Activated CD4-positive, alpha-beta T cell treated with anti-CD3 and anti-CD28 coated beads, Interleukin-2, amount 50 U/mL, for 1 hour (primary cell): ENCODE data around the gene TUBB3.
"Not testable (repeated sequence)": the region's sequence is repeated elsewhere in the genome, so short reads cannot be mapped to it uniquely, and the experiment has no call there.

ENCODE experiments used
- DNase-seq: peaks from one replicate; pipeline ENCODE4 v3.0.0-alpha.2; 2020

TUBB3 gene

GRCh38 chr16:89918453-89919347 lies 4.4 kb upstream of the TUBB3 start, which contains the start of gene MC1R:
TSS of gene MC1R (plus strand) at chr16:89918862. CDS start at chr16:89919259, 397 bp downstream.
- DNase-seq, result no peak

GRCh38 chr16:89919535-89920406 lies 3.4 kb upstream of the TUBB3 start:
- no peak for DNase-seq

GRCh38 chr16:89920723-89921122 lies 2.4 kb upstream of the TUBB3 start:
- DNase-seq, result no peak

DNA sequence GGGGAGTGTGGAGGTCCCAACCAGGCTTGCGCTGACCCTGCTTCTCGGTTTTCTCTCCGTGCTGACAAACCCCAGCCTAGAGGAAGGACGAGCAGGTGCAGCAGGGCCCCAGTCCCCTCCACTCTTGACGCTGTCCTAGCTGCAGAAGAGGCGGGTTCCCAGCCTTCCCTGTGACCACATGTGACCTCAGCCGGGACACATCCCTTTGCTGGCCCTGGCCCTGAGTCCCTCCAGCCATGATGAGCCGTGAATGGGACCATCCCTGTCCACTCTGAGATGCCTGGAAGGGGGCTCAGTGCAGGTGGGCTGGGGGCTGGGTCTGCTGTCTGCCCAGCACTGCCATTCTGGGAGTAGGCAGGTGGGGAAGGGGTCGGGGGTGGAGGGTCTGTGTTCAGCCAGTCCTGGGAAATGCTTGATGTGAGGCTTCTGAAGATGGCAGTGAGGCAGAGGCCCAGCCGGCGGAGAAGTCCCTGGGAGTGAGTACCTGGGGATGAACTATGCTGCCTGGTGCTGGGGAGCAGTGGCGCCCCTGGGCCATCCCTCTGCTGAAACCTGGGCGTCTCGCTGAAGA lies 1.9 kb upstream of the TUBB3 start:
- DNase-seq, result no peak

- no peak for DNase-seq
Measured at GRCh38 chr16:89921702-89922476, 1.3 kb upstream of the TUBB3 start.

DNA sequence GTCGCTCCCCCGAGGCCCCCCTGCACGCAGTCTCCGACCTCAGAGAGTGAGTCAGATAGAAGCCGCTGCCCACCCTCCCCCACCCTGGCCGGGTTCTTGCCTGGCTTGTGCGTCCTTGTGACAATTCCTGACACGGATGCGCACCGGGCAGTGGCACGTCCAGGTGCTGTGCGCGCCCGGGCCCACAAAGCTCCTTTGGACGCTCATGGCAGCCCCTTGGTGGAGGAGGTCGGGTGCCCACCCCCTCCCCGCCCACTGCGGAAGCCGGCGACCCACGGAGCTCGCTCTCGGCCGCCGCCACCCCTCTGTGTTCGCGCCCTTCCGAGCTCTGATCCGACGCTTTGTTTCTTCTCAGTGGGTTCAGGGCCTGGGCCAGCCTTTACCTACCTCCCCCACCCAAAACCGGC lies 662 bp upstream of the TUBB3 start:
- peak; percentile 34 for DNase-seq

DNA sequence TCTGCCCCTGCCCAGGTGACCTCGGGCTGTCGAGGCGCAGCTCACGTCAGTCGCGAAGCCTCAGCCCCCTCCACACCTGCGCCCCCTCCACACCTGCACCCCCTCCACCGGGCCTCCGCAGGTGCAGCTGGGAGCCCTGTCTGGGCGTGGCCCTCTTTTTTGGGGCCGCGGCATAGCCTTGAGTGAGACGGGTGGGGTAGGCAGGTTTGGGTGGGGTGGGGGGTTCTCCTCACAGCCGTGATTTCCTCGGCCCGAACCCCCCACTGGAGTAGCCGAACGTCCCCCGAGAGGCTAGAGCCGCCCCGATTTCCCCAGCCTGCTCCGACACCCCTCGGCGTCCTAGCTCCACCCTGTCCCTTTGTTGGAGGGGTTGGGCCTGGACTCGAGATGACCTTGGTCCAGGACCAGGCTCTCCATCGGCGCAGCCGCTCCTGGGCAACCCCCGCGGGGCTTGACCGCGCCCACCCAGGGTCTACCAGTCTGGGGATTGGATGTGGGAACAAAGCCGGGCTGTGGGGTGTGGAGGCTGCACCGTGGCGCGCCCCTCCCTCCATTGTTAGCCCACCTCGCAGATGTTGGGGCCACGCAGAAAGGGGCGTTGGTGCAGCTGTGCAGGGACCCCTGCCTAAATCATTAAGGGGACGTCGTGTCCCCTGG lies 626 bp downstream of the TUBB3 start:
- no peak for DNase-seq

- DNase-seq, result peak; percentile 47
Measured at GRCh38 chr16:89924297-89924924, 1.3 kb downstream of the TUBB3 start.

DNA sequence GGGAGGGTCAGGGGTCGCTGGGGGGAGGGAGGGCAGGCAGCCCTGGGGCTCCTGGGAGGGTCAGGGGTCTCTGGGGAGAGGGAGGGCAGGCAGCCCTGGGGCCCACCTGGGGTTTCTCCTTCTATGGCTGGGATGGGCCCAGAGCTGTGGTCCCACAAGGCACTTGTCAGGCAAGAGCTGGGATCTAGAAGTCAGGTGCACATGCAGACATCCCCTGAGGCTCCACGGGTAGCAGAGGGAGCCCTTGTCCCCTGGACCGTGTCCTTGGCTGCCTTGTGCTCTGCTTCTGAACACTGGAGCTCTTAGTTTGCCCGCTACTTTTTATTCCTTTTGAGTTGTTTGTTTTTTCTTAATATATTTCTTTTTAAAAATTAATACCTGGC lies 1.8 kb downstream of the TUBB3 start:
- no peak for DNase-seq

DNA sequence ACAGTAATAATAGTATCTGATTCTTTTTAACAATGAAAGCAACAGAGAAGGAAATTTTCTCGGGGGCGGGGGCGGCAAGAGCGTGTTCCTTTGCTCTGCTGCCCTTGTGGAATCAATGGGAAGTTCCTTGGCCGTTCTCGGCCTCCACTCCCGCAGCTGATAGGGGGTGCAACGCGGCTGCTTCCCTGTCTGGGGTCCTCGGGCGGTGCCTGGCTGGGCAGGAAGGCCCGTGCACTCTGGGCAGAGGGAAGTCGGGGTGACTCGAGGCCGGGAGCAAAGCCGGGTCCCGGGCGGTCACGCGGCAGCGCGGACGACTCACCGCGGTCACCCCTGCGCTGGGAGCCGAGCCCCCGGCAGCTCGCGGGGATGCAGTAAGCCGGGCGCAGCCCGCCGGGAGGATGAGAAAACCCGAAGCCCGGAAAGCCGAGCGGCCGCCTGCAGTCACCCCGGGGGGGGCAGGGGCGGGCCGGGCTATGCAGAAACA lies 2.5 kb downstream of the TUBB3 start:
- DNase-seq, result no peak

DNA sequence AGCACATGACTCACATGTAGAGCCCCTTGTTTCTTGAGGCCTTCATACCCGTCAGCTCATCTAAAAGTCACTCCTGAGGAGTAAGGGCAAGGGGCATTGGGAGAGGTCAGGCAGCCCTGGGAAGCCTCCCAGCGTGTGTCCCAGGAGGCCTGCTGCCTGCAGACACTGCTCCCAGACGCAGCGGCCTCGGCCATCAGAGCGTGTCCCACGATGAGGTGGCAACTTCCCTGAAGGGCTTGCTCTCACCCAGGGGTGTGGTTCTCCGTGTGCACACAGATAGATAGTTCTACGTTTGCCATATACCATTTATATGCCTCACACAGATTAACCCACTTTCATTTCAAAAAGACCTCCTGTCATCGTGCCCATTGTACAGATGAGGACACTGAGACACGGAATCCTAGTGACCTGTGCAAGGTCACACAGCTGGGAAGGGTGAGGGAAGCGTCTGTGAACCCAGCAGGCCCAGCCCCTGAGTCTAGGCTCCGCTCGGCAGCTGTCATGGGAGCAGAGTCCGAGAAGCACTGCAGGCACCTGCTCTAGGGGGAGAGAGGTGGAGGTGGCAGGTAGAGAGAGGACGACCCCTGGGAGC lies 8.3 kb downstream of the TUBB3 start:
- DNase-seq, result no peak

- DNase-seq, result no peak
Measured at GRCh38 chr16:89931964-89932363, 8.8 kb downstream of the TUBB3 start.

GRCh38 chr16:89934019-89934418 lies 10.9 kb downstream of the TUBB3 start:
- DNase-seq, result not testable (repeated sequence)

DNA sequence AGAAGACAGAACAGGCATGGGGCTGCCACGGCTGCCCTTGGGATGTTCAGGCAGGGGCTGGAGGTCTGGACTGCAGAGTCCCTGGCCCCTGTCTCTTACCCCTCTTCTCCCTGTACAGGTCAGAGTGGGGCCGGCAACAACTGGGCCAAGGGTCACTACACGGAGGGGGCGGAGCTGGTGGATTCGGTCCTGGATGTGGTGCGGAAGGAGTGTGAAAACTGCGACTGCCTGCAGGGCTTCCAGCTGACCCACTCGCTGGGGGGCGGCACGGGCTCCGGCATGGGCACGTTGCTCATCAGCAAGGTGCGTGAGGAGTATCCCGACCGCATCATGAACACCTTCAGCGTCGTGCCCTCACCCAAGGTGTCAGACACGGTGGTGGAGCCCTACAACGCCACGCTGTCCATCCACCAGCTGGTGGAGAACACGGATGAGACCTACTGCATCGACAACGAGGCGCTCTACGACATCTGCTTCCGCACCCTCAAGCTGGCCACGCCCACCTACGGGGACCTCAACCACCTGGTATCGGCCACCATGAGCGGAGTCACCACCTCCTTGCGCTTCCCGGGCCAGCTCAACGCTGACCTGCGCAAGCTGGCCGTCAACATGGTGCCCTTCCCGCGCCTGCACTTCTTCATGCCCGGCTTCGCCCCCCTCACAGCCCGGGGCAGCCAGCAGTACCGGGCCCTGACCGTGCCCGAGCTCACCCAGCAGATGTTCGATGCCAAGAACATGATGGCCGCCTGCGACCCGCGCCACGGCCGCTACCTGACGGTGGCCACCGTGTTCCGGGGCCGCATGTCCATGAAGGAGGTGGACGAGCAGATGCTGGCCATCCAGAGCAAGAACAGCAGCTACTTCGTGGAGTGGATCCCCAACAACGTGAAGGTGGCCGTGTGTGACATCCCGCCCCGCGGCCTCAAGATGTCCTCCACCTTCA lies 11.7 kb downstream of the TUBB3 start:
- no peak for DNase-seq

- DNase-seq, result not testable (repeated sequence)
Measured at GRCh38 chr16:89935620-89936019, 12.5 kb downstream of the TUBB3 start.

DNA sequence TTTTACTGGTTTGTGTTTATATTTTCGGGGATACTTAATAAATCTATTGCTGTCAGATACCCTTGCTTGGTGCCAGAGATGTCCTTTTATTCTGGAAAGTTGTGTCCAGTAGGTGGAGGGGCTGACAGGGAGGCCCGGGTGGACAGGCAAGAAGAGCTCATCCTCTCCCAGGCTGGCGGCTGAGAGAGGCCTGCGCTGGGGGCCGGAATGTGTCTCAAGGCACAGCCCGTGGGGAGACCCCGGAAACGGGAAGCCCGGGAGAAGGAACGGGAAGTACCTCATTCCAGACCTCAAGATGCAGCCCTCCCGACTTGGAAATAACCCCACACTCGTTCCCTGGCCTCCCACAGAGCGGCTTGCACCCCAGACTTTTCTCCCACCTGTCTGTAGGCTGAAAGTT lies 12.9 kb downstream of the TUBB3 start:
- no peak for DNase-seq

DNA sequence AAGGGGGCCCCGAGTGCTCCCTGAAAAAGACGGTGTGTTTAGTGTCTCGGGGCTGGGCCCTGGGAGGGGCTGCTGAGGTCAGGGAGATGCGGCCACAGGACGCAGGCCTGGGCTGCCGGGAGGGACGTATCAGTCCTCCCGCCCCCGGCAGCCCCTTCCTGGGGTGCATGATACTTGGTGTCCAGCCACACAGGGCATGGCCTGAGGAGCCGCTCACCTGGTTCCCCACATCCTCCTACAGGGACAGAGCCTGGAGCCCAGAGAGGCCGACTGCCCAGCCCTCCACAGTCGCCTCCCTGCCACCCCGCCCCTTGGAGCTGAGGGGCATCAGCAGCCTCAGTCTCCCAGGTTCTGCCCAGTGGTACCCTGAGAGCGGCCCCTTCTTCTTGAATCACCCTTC lies 13.4 kb downstream of the TUBB3 start:
- no peak for DNase-seq

DNA sequence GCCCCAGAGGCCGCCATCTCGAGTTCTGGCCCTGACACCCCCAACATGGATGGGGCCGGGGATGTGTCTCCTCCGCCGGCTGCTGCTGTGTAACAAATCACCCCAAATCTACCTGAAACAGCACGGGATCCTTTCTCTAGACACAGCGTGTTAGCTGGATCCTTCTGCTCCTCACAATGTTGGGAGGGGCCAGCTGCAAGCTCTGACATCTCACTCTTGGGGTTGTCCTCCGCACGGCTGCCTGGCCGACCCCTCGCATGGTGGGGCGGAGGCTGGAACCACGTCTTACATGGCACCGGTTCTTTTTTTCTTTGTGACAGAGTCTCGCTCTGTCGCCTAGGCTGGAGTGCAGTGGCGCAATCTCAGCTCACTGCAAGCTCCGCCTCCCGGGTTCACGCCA lies 13.8 kb downstream of the TUBB3 start:
- no peak for DNase-seq

DNA sequence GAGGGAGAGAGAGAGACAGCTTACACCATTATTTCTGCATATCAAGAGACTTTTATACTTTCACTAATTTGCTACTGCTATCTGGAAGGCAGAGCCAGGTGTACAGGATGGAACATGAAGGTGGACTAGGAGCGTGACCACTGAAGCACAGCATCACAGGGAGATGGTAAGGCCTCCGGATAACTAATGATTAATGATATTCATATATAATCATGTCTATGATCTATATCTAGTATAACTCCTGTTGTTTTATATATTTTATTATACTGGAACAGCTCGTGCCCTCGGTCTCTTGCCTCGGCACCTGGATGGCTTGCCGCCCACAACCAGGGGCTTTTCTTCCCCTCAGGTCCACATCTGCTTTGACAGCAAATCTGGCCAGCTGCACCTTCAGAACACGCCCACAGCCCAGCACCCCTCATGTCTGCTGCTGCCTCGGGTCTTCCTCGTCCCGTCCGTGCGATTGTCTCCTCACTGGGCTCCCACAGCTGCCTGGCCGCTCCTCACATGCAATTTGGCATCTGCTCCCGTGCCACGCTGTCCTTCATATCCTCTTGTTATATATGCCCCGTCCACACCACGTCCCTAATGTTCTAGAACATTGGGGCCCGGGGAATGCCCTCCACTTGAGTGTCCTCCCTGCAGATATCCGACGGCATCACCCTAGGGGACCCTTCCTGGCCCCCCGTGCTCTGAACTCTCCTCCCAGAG lies 15.2 kb downstream of the TUBB3 start:
- no peak for DNase-seq
